ENCODE results near the gene PPP1R1B.

- TF ChIP-seq, protein P1, sequence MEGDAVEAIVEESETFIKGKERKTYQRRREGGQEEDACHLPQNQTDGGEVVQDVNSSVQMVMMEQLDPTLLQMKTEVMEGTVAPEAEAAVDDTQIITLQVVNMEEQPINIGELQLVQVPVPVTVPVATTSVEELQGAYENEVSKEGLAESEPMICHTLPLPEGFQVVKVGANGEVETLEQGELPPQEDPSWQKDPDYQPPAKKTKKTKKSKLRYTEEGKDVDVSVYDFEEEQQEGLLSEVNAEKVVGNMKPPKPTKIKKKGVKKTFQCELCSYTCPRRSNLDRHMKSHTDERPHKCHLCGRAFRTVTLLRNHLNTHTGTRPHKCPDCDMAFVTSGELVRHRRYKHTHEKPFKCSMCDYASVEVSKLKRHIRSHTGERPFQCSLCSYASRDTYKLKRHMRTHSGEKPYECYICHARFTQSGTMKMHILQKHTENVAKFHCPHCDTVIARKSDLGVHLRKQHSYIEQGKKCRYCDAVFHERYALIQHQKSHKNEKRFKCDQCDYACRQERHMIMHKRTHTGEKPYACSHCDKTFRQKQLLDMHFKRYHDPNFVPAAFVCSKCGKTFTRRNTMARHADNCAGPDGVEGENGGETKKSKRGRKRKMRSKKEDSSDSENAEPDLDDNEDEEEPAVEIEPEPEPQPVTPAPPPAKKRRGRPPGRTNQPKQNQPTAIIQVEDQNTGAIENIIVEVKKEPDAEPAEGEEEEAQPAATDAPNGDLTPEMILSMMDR (IDR thresholded peaks at IDR 0.05) = no peak
- TF ChIP-seq POLR2AphosphoS5 (IDR thresholded peaks at IDR 0.05; ENCODE audit: insufficient read depth in 1 of 2, low read depth in 1 of 2) = no peak
- no peak for TF ChIP-seq POLR2A (IDR thresholded peaks at IDR 0.05)
These were observed 8.4 kb upstream of the PPP1R1B start for GRCh38 chr17:39618246-39618913.

Data from vagina (tissue), 2 donors.